Spleen (tissue), 7 donors: ENCODE results near the gene ANKRD12.

Experiments
- POLR2A ChIP-seq, 3 donors: fragments of 450-650 bp; IDR thresholded peaks; one replicate each; pipeline ENCODE4 v1.5.1; 2017; ENCODE audit warnings: antibody characterized with exemption in 3 of 3, mild to moderate bottlenecking in 1 of 3
- POLR2AphosphoS5 ChIP-seq, 3 donors: sonication (generic); formaldehyde crosslinking; IDR thresholded peaks; one replicate each; pipeline ENCODE4 v1.5.1; 2017; ENCODE audit warnings: antibody characterized with exemption in 3 of 3
- TF ChIP-seq, protein P1 (sequence below), 11 experiments: fragments of 200-600 bp in 7 of 11; fragments of 450-650 bp in 4 of 11; sonication (generic) in 4 of 11; IDR thresholded peaks in 8 of 11; conservative IDR thresholded peaks in 3 of 11; 1 replicate in 7 of 11; 2 replicates in 4 of 11; pipeline versions ENCODE4 v1.4.0 to v1.8.0; 2016 to 2021; ENCODE audit warnings: antibody characterized with exemption in 11 of 11, inconsistent platforms in 4 of 11, mild to moderate bottlenecking in 1 of 11
- donor health status: DM: no; HTN: no; CAD: no; lungs with moderate emphysema.
- donor health status: DM: no; HTN: no; CAD: no.
- donor health status: DM: no; HTN: no; CAD: no.

DNA sequence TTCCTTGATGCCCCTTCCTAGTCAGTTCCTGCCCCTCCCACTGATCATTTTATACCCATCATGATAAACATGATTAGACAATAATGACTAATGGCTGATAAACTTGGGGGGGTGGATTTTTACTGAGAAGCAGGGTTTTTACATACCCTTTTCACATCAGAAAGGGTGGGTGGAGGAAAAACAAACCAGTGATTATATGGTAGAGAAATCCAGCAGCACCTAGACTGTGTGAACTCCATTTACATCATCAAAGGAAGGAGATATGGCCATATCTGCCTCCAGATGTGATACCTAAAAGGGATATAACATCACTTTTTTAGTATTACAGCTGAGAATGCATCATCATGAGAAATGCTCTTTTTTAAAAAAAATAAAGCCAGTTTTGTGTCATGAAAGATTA, 89.9 kb downstream of the ANKRD12 start:
- TF ChIP-seq, protein P1, sequence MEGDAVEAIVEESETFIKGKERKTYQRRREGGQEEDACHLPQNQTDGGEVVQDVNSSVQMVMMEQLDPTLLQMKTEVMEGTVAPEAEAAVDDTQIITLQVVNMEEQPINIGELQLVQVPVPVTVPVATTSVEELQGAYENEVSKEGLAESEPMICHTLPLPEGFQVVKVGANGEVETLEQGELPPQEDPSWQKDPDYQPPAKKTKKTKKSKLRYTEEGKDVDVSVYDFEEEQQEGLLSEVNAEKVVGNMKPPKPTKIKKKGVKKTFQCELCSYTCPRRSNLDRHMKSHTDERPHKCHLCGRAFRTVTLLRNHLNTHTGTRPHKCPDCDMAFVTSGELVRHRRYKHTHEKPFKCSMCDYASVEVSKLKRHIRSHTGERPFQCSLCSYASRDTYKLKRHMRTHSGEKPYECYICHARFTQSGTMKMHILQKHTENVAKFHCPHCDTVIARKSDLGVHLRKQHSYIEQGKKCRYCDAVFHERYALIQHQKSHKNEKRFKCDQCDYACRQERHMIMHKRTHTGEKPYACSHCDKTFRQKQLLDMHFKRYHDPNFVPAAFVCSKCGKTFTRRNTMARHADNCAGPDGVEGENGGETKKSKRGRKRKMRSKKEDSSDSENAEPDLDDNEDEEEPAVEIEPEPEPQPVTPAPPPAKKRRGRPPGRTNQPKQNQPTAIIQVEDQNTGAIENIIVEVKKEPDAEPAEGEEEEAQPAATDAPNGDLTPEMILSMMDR (IDR thresholded peaks at IDR 0.05 in 8 of 11, conservative IDR thresholded peaks at IDR 0.05 in 3 of 11), result no peak
- TF ChIP-seq POLR2A (IDR thresholded peaks at IDR 0.05) (no peak), POLR2AphosphoS5 (IDR thresholded peaks at IDR 0.05) (no peak)
